ENCODE measurements around the gene DHX9. TPM values are rescaled to one million over a fixed set of nuclear protein-coding genes. Genes with fewer than 3 reads are reported as not detected.

DHX9 gene
- polyA plus RNA-seq, 1 experiment: 111 TPM

- TF ChIP-seq CTCF (IDR thresholded peaks at IDR 0.05; ENCODE audit: insufficient read depth, low read depth, low read length): no peak
- DNase-seq (ENCODE audit: low read depth): no peak
- Histone ChIP-seq H3K4me3 (ENCODE audit: low read depth, low read length) (no peak overlapping the region), H3K27me3 (ENCODE audit: control insufficient read depth, insufficient read depth, low read length) (no peaks in the 10 kb centered on the region), H3K36me3 (ENCODE audit: control insufficient read depth, insufficient read depth, low read length) (no peaks in the 10 kb centered on the region)
- ChIA-PET CTCF (no interaction called here), POLR2A (no interaction called here)
Measured at GRCh38 chr1:182809414-182809957, 29.7 kb upstream of the DHX9 start.

GRCh38 chr1:182811975-182812722, 27.0 kb upstream of the DHX9 start:
- ChIA-PET POLR2A (no interaction called here), CTCF (interaction anchor here (1.2 kb wide), 1 partner anchor 17 kb away, joined by 3 read pairs; no protein-coding TSS in a partner anchor)
- H3K4me3 ChIP-seq (ENCODE audit: low read depth, low read length): no peak overlapping the region
- no peaks in the 10 kb centered on the region for H3K27me3 ChIP-seq (ENCODE audit: control insufficient read depth, insufficient read depth, low read length)
- no peak for TF ChIP-seq CTCF (IDR thresholded peaks at IDR 0.05; ENCODE audit: insufficient read depth, low read depth, low read length)
- no peaks in the 10 kb centered on the region for H3K36me3 ChIP-seq (ENCODE audit: control insufficient read depth, insufficient read depth, low read length)
- DNase-seq (ENCODE audit: low read depth): no peak

GRCh38 chr1:182816863-182817262, 22.3 kb upstream of the DHX9 start:
- CTCF ChIA-PET: no interaction called here
- H3K27me3 ChIP-seq (ENCODE audit: control insufficient read depth, insufficient read depth, low read length): no peaks in the 10 kb centered on the region
- no peak for DNase-seq (ENCODE audit: low read depth)
- H3K36me3 ChIP-seq (ENCODE audit: control insufficient read depth, insufficient read depth, low read length): no peaks in the 10 kb centered on the region
- POLR2A ChIA-PET: no interaction called here
- no peak overlapping the region for H3K4me3 ChIP-seq (ENCODE audit: low read depth, low read length)
- no peak for TF ChIP-seq CTCF (IDR thresholded peaks at IDR 0.05; ENCODE audit: insufficient read depth, low read depth, low read length)

GRCh38 chr1:182817802-182818201, 21.3 kb upstream of the DHX9 start:
- ChIA-PET CTCF (interaction anchor here (0.6 kb wide), 1 partner anchor 12 kb away, joined by 3 read pairs; no protein-coding TSS in a partner anchor), POLR2A (no interaction called here)
- Histone ChIP-seq H3K27me3 (ENCODE audit: control insufficient read depth, insufficient read depth, low read length) (no peaks in the 10 kb centered on the region), H3K4me3 (ENCODE audit: low read depth, low read length) (no peak overlapping the region), H3K36me3 (ENCODE audit: control insufficient read depth, insufficient read depth, low read length) (no peaks in the 10 kb centered on the region)
- no peak for DNase-seq (ENCODE audit: low read depth)
- no peak for TF ChIP-seq CTCF (IDR thresholded peaks at IDR 0.05; ENCODE audit: insufficient read depth, low read depth, low read length)

GRCh38 chr1:182823220-182823619, 15.9 kb upstream of the DHX9 start:
- ChIA-PET CTCF (no interaction called here), POLR2A (no interaction called here)
- no peak for DNase-seq (ENCODE audit: low read depth)
- Histone ChIP-seq H3K27me3 (ENCODE audit: control insufficient read depth, insufficient read depth, low read length) (no peaks in the 10 kb centered on the region; the same call in 1 of the 2 replicates), H3K4me3 (ENCODE audit: low read depth, low read length) (no peak overlapping the region), H3K36me3 (ENCODE audit: control insufficient read depth, insufficient read depth, low read length) (no peaks in the 10 kb centered on the region)
- no peak for TF ChIP-seq CTCF (IDR thresholded peaks at IDR 0.05; ENCODE audit: insufficient read depth, low read depth, low read length)
